GM19468 (cell line): ENCODE data around the gene OSBPL6.

Experiments used
- ATAC-seq: cut with Tn5 transposase; IDR thresholded peaks from one replicate; pipeline ENCODE4 v1.9.1; 2021; ENCODE audit warnings: mild to moderate bottlenecking, moderate library complexity, moderate number of reproducible peaks; ENCODE audit not compliant: unreplicated experiment; ENCODE audit errors: extremely low read depth

The OSBPL6 gene

DNA sequence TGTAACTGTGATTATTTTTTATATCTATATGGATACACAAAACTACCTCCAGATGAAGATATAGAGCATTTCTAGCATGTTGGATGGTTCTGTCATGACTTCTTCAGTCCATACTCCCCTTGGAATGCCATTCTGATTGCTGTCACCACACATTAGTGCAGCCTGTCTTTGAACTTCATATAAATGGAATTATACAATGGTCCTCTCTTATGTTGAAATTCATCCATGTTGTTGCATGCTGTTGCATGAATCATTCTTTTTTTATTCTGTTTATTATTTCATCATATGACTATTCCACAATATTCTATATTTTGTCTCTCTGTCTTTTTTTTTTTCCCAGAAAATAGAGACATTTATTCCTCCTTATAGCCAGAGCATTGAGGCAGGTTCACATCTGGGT is 74.1 kb downstream of the OSBPL6 start:
- ATAC-seq: no peak

DNA sequence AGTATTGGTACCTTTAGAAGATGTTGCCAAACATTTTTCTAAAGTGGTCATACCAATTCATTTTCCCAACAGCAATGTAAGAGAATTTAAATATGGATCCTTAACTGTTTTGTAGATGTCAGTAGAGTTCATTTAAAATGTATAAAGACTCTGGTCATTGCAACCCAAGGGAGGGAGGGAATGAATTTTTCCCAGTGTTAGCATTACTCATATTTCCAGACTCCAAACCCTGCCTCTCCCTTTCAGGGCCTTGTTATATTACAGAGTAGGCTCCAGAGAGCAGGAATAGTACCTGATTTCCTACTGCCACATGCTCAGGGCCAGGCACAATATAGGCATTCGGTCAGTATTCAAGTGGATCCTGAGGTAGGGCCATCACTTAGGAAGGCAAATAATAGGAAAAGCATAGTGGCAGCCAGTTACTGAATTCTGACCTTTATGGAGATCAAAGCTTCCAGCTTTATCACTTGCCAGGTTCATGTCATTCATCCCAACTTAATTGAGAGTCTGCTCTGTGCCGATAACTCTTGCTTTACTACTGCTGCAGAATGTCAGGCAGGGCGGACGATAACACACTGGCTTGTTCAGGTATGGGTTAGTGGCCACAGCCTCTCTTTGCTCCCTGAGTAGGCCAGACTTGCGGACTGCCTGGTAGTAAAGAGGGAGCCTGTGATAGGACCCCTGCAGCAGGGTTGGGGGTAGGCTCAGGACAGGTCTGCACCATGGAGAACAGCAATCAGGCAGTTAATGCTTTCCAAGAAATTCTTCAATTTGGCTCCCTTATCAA is 75.3 kb downstream of the OSBPL6 start:
- no peak for ATAC-seq

DNA sequence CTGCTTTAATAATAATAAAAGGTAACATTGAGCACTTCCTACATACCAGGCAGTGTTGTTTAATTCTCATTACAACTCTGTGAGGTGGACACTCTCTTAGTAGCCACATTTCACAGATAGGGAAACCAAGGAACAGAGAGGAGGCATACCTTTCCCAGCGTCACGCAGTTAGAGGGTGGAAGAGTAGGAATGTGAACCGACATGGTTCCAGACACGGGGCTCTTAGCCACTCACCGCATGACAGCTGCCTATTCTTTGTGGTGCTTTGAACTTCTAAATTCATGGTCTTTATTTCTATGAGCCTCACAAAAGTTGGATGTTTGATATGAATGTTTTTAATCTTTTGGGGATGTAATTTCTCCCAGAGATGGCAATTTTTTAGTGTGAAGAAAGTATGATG is 76.0 kb downstream of the OSBPL6 start:
- ATAC-seq: no peak

DNA sequence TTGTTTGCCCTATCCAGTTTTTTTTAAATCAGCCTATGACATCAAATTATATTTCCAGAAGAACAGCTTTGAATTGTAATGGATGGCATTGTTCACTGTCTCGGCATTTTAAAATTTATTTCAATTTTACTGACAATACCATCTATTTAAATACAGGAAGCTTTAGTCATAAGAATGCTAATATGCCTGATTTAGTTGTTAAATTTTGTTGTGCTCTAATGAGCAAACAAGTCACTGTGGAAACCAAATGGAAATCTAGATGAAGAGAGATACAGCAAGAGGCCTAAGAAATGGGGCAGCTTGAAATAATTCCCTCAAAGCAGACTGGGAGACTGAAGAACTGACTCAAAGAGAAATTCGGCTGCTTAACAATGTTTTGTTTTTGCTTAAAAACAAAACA is 76.8 kb downstream of the OSBPL6 start:
- ATAC-seq: no peak

DNA sequence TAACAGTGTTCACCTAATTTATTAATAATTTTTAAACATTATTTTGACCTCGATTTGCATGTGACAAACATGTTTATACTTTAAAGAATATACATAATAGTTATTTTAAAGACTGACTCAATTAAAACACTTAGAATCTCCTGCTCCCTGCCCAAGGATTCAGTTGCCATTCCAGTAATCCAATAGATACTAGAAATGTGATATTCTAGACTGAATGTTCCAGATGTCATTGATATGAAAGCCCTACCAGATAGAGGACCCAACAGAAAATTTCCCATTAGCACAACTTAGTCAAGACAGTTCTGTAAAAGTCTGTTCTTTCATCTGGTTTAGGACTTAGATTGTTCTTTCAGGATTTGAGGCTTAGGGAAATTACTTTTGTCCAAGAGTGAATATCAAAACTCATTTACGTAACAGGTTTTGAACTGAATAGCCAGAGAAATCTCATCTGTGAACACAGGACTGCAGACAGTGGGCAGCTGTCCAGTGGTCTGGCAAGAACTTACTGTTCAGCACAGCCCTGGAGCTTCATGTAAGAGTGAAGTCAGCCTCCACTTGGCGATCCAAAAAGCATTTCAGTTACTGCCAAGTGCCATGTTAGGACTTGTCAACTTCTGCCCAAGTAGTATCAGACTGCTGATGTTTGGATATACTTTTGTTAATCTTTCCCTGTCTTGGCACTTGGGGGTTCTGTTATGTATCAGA is 77.5 kb downstream of the OSBPL6 start:
- ATAC-seq: no peak

DNA sequence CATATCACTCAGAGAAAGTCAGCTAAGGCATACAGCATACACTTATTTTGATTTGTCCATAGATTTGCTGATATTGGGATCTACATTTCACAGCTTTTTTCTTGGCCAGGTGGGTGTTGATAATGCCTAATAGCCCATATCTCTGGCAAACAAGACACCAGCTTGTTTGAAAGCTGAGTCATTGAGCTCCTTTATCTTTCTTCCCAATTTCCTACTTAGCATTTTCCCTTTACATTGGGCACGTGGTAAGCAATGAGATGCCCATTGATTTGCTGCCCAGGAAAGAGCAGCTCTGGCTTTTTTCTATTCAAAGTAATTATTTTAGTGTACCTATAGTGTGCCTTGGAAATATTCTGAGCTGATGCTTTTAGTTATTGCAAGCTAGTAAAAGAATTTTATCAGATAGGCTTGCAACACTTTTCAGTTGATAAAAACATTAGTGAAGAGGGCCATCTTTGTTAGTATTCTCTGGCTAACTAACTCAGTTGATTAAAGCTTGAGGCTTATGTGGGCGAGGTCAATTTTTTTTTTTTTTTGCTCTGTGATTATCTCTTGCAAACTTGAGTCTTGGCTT is 79.6 kb downstream of the OSBPL6 start:
- no peak for ATAC-seq

DNA sequence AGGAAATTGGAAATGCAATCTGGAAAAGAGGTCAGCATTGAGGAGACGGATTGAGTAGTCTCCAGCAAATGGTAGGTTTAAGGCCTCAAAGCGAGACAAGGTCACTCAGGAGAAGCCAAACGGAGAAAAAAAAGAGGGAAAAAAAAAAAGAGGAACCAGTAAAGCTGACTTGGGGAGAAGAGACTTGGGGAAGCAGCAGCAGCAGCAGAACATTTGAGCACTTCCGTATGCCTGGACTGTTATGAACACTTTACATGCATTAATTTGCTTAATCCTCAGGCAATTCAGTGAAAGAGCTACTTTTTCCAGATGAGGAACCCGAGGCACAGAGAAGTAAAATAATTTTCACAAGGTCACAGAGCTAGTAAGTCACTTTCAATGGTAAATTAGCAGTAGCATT is 81.3 kb downstream of the OSBPL6 start:
- ATAC-seq: no peak

DNA sequence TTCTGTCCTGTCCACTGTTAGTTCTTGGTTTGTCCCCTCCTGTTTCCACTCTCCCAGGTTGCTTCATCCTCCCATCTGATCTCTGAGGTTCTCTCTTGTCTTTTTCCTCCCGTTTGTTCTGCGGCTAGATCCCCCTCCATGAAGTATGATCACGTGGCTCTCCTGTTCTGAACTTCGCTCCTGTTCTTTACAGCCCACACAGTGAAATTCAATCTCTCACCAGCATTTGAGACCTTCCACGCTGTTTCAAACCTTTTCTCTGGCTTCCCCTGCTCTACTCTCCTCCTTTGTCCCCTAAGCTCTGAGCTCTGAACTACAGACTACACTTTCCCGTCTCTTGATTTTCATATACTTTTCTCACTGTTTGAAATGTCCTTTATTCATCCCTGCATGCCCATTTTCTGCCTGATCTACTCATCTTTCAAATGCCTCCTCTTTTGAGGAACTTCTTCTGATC is 83.5 kb downstream of the OSBPL6 start:
- no peak for ATAC-seq

DNA sequence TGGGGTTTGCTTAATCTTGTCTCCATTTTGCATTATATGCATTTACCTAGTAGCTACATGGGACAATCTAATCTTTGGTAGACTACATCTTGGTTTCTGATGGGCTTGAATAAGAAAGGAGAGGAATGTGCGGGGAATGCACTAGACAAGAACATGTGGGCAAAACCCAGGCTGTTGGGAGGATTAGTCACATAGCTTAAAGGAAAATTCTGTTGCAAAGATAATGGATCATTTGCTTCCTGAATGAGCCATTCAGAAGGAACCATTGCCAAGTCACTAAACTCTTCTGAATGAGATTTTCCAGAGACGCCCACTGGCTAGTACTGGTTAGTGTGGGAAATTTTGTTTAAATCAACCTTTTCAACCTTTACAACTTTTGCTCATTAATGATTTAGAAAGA is 84.8 kb downstream of the OSBPL6 start:
- ATAC-seq: no peak

DNA sequence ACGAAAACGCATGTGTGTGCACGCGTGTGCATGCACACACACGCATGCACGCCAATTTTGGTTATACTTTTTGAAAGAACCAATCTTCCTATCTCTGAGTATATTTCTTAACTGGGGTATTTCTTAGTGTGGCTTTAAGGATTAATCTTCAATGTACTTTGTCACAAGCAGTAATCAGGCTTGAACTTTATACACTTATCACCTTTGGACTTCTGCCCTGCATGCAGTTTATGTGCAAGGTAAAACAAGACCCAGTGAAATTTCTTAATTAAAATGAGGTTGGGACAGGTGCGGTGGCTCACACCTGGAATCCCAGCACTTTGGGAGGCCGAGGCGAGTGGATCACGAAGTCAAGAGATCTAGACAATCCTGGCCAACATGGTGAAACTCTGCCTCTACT is 85.3 kb downstream of the OSBPL6 start:
- no peak for ATAC-seq

DNA sequence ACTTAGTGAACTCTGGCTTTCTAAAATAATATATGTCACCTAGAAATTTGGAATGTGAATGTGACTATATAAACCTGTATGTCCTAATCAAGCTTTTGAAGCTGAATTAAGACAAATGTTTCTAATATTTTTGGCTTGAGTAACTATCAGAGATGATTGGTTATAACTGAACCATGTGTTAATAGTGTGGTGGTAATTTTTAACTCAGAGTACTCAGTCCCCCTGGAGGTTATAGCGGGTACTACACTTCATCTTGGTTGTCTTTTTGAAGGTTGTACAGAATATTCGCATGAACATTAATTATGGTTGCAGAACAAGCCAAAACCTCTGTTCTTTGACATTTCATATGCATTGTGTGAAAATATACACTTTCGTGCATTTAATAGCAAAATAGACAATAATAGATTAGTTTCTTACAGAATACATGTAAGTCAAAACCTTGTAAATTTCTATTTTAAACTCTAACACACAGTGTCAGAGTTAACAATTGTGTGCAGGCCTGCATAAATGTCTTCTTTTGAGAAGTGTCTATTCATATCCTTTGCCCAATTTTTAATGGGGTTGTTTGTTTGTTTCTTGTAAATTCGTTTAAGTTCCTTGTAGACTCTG is 86.0 kb downstream of the OSBPL6 start:
- ATAC-seq: no peak

DNA sequence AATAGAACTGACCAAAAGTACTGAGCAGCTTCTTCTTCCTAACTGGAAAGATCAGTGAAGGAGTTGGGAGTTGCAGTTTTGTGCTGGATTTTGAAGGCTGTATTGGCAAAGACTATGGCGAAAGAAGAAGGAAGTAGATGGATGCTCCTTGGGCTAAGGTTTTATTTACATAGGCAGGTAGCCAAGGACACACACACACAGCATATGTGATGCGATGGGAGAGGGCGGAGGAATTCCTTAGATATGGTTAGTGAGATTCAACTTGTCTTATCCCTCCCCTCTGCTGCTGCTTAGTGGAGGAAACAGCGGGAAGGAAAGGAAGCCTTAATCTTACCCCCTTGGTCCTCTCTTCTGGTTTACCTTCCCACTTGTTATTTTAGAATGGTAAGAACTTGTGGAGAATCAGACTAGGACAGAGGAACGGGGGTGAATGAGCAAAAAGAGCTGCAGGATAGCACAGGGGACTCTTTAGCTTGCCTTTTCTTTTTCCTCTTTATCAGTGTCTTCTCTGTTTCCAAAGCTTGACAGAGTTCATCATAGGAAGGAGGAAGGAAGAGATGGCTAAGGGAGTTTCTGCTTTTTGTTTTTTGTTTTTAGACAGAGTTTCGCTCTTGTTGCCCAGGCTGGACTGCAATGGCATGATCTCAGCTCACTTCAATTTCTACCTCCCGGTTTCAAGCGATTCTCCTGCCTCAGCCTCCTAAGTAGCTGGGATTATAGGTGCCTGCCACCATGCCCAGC is 87.9 kb downstream of the OSBPL6 start:
- ATAC-seq: no peak

DNA sequence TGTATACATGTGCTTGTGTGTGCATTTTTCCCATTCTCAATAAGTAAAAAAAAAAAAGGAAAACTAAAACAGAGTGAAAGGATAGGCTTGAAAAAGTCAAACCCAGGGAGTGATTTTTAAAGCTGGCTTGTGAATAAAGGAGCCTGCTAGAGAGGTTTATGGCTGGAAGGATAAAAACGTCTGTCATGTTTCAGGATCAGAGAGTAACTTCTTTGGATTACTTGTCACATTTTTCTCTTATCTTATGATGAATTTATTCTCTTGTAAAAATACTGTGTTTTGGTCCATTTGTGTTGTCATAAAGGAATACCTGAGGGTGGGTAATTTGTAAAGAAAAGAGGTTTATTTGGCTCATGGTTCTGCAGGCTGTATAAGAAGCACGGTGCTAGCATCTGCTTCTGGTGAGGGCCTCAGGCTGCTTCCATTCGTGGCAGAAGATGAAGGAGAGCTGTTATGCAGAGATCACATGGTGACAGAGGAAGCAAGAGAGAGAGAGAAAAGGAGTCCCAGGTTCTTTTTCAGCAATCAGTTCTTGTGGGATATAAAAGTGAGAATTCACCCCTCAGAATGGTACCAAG is 89.1 kb downstream of the OSBPL6 start:
- ATAC-seq: no peak

DNA sequence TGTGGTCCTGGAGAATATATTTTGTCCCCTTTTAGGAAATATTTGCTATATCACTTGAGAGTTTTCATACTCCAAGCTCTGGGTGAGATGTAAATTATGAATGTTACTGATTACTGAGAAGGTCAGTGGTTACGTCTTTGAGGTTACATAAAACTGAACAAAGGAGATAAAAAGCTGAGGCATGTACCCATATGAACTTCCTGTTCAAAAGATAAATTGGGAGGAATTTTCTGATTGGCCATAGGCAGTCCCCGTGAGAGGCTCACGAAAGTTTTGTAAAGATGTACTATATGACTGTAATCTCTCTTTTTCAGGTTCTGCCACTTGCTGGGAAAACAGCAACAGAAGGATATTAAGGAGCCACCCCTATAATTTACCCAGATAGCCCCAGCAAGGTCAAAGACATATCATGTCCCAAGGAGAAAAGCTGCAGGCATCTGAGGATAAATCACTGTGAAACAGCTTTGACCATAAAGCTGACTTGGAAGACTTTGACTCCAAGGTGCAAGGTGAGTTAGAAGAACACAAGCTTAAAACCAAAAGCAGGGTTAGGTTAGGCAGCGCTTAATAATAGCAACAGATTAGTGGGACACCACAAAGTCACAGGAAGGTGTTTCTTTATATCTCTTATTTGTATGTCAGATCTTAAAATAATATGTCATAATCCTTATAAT is 90.4 kb downstream of the OSBPL6 start:
- ATAC-seq: no peak

DNA sequence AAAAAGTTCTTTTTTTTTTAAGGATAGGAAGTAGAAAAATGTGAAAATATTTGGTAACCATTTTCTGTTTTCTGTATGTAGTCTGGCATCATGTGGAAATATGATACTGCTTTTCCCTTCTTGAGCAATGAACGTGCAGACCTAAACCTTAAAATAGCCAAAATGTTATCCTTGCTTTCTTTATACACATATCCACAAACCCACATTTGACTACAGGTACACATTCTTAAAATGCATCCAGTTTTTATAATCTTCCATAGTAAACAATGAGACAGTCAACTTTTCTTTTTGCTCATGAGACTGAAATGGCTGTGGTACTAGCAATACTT is 90.9 kb downstream of the OSBPL6 start:
- no peak for ATAC-seq

DNA sequence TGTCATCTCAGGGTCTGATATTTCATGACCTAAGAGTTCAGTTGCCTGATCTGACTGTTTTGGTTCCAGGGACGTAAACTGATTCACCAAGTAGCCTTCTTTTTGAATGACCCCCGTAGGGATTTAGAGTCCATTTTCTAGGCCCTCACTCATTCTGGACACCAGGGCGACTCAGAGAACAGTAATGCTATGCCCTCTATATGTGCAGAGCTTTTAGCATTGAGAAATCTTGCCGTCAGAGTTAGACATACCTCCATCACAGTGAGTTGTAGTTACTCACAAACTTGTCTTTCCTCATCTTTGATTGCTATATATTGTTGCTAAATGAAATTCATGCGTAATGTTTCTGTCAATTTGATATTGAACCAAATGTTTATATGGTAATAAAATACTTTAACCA is 92.3 kb downstream of the OSBPL6 start:
- ATAC-seq: no peak

DNA sequence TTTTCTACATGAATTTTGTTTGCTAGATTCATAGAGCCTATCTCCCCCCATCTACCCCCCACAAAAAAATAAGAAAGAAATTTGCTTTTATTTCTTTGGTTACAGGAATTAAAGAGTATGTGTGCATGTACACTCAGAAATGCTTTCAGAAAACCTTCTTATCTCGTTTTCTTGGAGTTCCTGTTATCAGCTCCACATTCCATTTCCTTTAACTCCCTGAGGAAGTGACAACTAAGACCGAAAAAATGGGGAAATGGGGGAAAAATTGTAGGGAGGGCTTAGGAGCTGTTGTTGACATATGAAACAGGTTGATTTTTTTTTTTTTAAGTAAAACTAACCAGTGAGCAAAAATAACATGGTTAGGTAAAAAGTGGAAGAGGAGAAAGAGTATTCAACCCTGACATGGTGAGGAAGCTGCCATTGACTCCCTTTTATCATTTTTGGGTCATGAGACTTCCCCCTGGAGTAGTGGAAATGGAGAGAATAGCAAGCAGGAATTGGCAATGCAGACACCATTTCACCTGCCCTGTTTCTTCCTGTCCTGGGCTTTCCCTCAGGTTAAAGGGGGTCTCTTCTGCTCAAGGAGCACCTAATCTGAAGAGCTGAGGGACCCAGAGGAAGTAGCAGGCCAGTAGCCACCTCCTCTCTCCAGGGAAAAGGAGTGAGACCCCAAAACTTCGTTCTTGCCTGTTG is 93.5 kb downstream of the OSBPL6 start:
- no peak for ATAC-seq

DNA sequence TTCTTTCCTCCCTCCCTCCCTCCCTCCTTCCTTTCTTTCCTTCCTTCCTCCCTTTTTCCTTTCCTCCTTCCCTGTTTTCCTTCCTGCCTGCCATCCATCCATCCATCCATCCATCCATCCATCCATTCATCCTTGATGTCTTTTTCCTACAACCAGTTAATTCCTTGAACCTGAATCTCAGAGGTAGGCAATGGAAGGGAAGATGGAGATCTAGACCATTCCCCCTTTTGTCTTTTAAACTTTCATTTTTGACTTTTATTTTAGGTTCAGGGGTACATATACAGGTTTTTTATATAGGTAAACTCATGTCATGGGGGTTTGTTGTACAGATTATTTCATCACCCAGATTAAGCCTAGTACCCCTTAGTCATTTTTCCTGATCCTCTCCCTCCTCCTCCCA is 97.4 kb downstream of the OSBPL6 start:
- ATAC-seq: no peak

DNA sequence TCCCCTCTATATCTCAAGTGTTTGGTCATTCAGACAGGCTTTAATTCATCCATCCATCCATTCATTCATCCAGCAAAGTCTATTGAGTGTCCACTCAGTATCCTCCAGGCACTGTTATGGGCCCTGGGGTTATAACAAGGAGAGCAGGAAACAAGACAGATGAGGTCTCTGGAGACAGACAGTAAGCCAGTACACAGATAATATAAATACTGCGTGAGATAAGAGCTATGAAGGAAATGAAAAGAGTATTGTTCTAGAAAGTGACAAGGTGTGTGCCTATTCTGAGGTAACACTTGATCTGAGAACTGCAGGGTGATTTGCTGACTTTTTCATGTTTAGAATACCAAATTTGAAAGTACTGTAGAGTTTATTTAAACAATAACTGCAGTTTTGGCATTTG is 98.3 kb downstream of the OSBPL6 start:
- ATAC-seq: no peak
